IPS-NIHi11 (cell line): Measurements from ENCODE around the gene ZNF780B.
"Not testable (repeated sequence)": the region's sequence is repeated elsewhere in the genome, so short reads cannot be mapped to it uniquely, and the experiment has no call there.

Source experiments
- DNase-seq: peaks from one replicate; pipeline ENCODE4 v3.0.0; 2012; ENCODE audit warnings: mixed read lengths, low spot score

ZNF780B gene

DNA sequence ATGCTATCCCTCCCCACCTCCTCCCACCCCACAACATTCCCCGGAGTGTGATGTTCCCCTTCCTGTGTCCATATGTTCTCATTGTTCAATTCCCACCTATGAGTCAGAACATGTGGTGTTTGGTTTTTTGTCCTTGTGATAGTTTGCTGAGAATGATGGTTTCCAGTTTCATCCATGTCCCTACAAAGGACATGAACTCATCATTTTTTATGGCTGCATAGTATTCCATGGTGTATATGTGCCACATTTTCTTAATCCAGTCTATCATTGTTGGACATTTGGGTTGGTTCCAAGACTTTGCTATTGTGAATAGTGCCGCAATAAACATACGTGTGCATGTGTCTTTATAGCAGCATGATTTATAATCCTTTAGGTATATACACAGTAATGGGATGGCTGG lies 18.0 kb downstream of the ZNF780B start:
- not testable (repeated sequence) for DNase-seq

DNA sequence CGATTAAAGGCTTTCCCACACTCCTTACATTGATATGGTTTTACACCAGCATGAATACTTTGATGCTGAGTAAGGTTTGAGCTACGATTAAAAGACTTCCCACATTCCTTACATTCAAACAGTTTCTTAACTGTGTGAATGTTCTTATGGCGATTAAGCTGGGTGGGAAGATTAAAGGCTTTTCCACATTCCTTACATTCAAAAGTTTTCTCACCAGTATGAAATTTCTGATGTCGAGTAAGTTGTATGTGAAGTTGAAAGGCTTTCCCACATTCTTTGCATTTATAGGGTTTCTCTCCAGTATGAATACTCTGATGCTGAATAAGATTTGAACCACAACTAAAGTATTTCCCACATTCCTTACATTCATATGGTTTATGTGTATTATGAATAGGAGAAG lies 20.0 kb downstream of the ZNF780B start:
- DNase-seq: no peak

DNA sequence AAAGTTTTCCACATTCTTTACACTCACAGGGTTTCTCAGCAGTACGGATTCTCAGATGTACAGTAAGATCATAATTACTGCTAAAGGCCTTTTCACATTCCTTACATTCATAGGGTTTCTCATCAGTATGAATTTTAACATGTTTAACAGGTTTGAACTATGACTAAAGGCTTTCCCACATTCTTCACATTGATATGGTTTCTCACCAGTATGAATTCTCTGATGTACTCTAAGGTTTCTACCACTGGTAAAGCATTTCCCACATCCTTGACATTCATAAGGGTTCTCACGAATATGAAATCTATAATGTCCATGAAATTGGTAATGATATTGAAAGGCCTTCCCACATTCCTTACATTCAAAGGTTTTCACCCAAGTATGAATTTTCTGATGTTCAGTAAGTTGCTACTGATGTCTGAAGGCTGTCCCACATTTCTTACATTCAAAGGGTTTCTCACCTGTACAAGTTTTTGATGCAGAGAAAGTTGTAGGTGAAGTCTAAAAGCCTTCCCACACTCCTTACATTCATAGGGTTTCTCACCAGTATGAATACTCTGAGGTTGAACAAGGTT lies 22.0 kb downstream of the ZNF780B start:
- DNase-seq: no peak

DNA sequence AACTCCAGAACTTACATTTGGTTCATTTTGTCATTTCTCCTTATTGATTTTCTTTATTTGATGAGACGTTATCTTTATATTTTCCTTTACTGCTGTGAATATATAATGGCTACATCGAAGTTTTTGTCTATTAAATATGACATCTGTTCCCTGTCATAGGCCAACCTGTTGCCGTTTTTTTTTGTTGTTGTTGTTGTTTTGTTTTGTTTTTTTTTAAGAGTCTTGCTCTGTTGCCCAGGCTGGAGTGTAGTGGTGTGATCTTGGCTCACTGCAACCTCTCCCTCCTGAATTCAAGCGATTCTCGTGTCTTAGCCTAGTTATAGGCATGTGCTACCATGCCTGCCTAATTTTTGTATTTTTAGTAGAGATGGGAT lies 29.4 kb downstream of the ZNF780B start:
- DNase-seq: no peak

GRCh38 chr19:40025938-40026596 lies 30.0 kb downstream of the ZNF780B start:
- DNase-seq: no peak

GRCh38 chr19:40023969-40024368 lies 32.1 kb downstream of the ZNF780B start:
- DNase-seq: no peak

DNA sequence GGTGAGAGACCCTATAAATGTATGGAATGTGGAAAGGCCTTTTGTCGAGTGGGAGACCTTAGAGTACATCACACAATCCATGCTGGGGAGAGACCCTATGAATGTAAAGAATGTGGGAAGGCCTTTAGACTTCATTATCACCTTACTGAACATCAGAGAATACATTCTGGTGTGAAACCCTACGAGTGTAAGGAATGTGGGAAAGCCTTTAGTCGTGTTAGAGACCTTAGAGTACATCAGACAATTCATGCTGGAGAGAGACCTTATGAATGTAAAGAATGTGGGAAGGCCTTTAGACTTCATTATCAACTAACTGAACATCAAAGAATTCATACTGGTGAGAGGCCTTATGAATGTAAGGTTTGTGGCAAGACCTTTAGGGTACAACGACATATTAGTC lies 42.0 kb downstream of the ZNF780B start:
- no peak for DNase-seq

- DNase-seq: no peak
Measured at GRCh38 chr19:40009674-40010073, 46.4 kb downstream of the ZNF780B start.

GRCh38 chr19:40006273-40006691 lies 49.7 kb downstream of the ZNF780B start:
- DNase-seq: no peak

DNA sequence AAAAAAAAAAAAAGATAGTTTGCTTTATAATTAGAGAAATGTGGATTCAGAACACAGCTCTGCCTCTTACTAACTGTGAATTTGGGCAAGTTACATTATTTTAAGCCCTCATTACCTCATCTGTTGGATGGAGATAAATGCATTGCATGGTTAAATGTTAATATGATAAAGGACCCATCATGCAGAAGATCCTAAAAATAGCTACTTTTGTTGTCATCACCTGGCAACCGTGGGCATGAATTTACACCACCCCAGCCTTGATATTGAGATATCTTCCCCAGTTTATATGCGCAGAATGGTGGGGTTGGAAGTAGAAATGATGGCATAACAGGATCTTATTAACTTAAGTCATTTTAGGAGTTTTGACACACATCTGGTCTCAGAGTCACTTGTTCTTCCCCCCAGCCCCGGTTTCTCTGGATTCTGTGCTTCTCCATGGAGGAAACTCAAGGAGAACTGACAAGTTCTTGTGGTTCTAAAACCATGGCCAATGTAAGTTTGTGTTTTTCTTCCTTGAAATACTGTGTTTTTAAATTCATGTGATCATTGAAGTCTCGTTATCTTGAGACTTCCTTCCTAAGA lies 50.2 kb downstream of the ZNF780B start:
- DNase-seq: no peak

GRCh38 chr19:39998501-39998900 lies 57.5 kb downstream of the ZNF780B start:
- DNase-seq: no peak

GRCh38 chr19:39997638-39998216 lies 58.3 kb downstream of the ZNF780B start:
- no peak for DNase-seq

- DNase-seq: peak; percentile 89
Measured at GRCh38 chr19:39996811-39997637, 59.0 kb downstream of the ZNF780B start, which contains the start of gene ZNF546. ZNF546 (plus strand) TSS chr19:39997060; CDS start chr19:39998327, 1,267 bp downstream.

GRCh38 chr19:39996218-39996810 lies 59.7 kb downstream of the ZNF780B start:
- peak; percentile 37 for DNase-seq

DNA sequence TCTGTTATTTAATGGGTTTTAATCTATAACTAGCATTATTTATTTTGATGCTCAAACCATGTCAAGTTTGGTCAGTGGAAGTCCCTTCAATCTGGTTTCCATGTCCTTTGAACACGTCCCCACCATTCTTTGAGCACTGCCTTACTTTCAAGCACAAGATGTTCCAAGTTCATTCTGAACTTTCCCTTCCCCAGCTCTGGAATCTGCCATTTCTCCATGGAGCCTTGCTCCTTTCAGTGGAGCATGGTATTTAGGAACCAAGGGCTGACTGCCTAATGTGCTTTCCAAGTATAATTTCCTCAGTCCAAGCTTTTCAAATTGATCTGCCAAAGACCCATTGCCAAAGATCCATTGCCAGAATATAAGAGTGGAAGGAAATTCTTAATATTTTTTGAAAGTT lies 60.2 kb downstream of the ZNF780B start:
- DNase-seq: no peak

DNA sequence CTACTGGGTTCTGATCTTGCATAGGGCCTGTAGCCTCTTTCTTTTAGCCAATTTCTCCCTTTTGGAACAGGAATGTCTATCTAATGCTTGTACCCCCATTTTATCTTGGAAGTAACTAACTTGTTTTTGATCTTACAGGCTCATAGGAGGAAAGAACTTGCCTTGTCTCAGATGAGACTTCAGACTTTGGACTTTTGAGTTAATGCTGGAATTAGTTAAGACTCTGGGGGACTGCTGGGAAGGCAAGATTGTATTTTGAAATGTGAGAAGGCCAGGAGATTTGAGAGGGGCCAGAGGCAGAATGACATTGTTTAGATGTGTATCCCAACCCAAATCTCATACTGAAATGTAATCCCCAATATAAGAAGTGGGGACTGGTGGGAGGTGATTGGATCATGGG lies 61.7 kb downstream of the ZNF780B start:
- no peak for DNase-seq

GRCh38 chr19:39993605-39994004 lies 62.4 kb downstream of the ZNF780B start:
- no peak for DNase-seq

DNA sequence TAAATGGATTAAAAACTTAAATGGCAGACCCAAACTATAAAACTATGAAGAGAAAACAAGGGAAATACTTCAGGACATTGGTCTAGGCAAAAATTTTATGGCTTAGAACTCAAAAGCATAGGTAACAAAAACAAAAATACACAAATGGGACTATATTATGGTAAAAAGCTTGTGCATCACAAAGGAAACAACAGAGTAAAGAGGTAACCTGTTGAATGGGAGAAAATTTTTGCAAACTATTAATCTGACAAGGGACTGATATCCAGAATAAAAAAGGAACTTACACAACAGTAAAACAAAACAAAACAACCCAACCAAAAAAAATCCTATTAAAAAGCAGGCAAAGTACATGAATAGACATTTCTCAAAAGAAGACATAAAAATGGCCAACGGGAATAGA lies 68.4 kb downstream of the ZNF780B start:
- no peak for DNase-seq

- no peak for DNase-seq
Measured at GRCh38 chr19:39987167-39987566, 68.9 kb downstream of the ZNF780B start.

DNA sequence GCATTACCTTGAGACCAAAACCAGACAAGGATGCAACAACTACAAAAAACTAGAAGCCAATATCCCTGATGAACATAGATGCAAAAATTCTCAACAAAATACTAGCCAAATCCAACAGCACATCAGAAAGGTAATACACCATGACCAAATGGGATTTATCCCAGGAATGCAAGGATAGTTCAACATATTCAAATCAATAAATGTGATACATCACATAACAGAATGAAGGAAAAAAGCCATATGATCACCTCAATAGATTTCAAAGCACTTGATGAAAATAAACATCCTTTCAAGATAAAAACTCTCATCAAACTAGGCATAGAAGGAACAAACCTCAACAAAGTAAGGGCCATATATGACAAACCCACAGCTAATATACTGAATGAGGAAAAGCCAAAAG lies 69.4 kb downstream of the ZNF780B start:
- DNase-seq: no peak

DNA sequence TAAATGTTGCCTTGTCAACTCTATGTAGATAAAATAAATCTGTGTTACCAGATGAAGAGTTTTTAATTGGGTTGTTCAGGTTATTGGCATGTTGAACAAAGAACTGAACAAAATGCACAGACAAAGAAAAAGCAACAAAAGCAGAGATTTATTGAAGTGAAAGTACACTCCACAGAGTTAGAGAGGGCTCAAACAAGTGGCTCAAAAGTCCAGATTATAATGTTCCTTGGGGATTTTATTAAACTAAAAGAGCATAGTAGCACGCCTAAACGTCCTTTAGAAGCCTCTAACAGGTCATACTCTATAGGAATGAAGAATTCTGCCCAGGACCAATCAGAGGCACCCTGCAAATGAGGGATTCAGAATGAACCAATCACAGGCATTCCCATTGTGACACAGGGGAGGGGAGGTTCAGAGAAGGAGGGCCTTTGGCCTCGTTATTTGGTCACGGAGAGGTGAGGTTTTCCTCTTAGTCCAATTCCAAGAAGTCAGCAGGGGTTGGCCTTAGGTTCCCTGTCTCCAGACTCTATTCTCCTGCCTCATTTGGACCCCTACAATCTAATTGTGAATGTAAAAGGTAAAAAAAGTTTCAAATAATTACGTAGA lies 72.2 kb downstream of the ZNF780B start:
- no peak for DNase-seq

- no peak for DNase-seq
Measured at GRCh38 chr19:39982883-39983282, 73.1 kb downstream of the ZNF780B start.
